BE2C (cell line): Measurements from ENCODE around the gene PTHLH.

Experiments used
- DNase-seq: peaks from one replicate; pipeline ENCODE4 v3.0.0-alpha.2; 2020
- H3K27me3 ChIP-seq: fragments of 250-450 bp; sonication (Bioruptor Pico); 2 replicates; pipeline ENCODE4 v1.5.1; 2020; ENCODE audit warnings: mild to moderate bottlenecking
- H3K36me3 ChIP-seq: fragments of 250-450 bp; sonication (Bioruptor Pico); 2 replicates; pipeline ENCODE4 v1.5.1; 2020; ENCODE audit warnings: mild to moderate bottlenecking
- H3K4me1 ChIP-seq: fragments of 250-450 bp; sonication (Bioruptor Pico); 2 replicates; pipeline ENCODE4 v1.5.1; 2020
- H3K4me3 ChIP-seq: 2 replicates; pipeline ENCODE4 v1.5.1; 2011; ENCODE audit warnings: low read depth, low read length
- H3K9me3 ChIP-seq: fragments of 250-450 bp; sonication (Bioruptor Pico); 2 replicates; pipeline ENCODE4 v1.5.1; 2020
- TF ChIP-seq, protein P1 (sequence below): IDR thresholded peaks from 2 replicates; pipeline ENCODE4 v1.5.1; 2012; ENCODE audit warnings: mild to moderate bottlenecking, low read depth, low read length

PTHLH gene

DNA sequence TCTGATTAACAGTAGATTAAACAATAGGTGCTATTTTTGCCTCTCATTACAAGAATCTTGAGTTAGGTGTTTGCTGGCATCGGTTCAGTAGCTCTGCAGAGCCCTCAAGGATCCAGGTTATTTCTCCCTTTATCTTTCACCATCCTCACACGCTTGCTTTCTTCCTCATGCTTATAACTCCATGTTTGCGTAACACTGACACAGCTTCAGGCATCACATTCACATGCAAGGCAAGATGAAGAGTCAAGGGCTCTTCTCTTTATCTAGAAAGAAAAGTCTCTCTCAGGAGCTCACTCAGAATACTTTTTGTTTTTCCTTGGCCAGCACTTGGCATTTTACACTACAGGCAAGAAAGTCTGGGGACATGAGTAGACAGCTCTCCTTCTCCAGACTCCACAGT lies 24.2 kb upstream of the PTHLH start:
- H3K4me1 ChIP-seq = no peaks in the 10 kb centered on the region
- H3K4me3 ChIP-seq = no peak overlapping the region
- H3K9me3 ChIP-seq = no peaks in the 10 kb centered on the region
- H3K27me3 ChIP-seq = peaks cover 5% of the 10 kb centered on the region; the same call in 1 of the 2 replicates
- TF ChIP-seq, protein P1, sequence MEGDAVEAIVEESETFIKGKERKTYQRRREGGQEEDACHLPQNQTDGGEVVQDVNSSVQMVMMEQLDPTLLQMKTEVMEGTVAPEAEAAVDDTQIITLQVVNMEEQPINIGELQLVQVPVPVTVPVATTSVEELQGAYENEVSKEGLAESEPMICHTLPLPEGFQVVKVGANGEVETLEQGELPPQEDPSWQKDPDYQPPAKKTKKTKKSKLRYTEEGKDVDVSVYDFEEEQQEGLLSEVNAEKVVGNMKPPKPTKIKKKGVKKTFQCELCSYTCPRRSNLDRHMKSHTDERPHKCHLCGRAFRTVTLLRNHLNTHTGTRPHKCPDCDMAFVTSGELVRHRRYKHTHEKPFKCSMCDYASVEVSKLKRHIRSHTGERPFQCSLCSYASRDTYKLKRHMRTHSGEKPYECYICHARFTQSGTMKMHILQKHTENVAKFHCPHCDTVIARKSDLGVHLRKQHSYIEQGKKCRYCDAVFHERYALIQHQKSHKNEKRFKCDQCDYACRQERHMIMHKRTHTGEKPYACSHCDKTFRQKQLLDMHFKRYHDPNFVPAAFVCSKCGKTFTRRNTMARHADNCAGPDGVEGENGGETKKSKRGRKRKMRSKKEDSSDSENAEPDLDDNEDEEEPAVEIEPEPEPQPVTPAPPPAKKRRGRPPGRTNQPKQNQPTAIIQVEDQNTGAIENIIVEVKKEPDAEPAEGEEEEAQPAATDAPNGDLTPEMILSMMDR = no peak
- no peaks in the 10 kb centered on the region for H3K36me3 ChIP-seq
- no peak for DNase-seq

DNA sequence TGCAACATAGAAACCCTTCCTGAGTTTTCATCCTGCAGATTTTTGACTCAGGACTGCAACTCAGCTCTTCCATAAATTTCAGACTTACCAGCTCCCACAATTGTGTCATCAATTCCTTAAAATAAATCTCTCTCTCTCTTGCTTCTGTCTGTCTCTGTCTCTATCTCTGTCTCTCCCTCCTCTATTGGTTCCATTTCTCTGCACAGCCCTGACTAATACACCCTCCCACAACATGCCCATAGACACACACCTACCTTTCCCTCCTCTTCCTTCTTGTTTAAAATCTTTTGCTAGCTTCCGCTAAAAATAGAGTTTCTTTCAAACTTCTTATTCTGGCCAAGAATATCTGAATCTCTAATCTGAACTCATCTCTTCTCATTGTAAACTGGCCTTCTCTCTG lies 22.9 kb upstream of the PTHLH start:
- H3K27me3 ChIP-seq = peaks cover 9% of the 10 kb centered on the region
- H3K4me1 ChIP-seq = no peaks in the 10 kb centered on the region
- TF ChIP-seq, protein P1 = no peak
- H3K4me3 ChIP-seq = no peak overlapping the region
- no peaks in the 10 kb centered on the region for H3K36me3 ChIP-seq
- DNase-seq = no peak
- no peaks in the 10 kb centered on the region for H3K9me3 ChIP-seq

DNA sequence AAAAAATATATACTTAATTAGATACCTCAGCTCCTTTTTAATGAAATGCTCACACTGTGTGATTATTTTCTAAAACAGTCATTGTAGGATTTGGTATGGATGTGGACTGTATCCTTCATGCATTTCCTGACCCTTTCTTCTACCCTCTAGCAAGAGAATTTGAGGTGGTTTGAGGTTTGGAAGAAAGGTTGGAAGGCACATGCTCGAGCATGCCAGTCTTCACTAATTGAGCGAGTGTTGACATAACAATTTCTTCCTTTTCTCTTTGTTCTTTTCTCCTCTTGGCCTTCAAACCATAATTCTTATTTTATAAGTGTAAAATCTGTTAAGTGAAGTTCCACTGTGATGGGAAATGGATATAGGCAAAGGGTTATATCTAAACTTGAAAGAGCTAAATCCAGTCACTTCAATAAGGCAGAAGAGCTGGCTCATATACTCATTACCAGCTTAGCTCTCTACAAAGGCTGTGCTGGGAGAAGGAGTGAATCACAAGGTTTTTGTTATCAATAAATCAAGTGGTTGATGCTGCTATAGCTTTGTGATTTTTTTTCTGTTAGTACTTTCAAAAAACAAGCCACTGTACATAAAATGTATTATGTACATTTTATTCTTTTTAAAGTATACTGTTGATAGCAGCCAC lies 16.2 kb upstream of the PTHLH start:
- DNase-seq = no peak
- peaks cover 6% of the 10 kb centered on the region for H3K27me3 ChIP-seq
- H3K4me1 ChIP-seq = no peaks in the 10 kb centered on the region
- H3K36me3 ChIP-seq = no peaks in the 10 kb centered on the region
- TF ChIP-seq, protein P1 = no peak
- H3K9me3 ChIP-seq = no peaks in the 10 kb centered on the region
- H3K4me3 ChIP-seq = no peak overlapping the region

DNA sequence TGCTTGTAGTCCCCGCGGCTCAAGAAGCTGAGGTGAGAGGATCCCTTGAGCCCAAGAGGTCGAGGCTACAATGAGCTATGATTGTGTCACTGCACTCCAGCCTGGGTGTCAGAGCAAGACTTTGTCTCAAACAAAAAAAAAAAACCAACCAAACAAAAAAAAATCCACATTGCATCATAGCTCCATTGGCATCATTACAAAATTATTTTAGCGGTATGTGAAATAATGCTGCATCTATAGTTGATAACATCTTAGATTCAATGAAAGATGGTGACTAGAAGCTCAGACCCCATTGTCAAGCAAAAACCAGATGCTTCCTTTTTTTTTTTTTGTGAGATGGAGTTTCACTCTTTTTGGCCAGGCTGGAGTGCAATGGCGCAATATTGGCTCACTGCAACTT lies 14.8 kb upstream of the PTHLH start:
- H3K36me3 ChIP-seq = no peaks in the 10 kb centered on the region
- H3K27me3 ChIP-seq = peaks cover 4% of the 10 kb centered on the region
- DNase-seq = no peak
- H3K9me3 ChIP-seq = no peaks in the 10 kb centered on the region
- TF ChIP-seq, protein P1 = no peak
- no peak overlapping the region for H3K4me3 ChIP-seq
- H3K4me1 ChIP-seq = no peaks in the 10 kb centered on the region

DNA sequence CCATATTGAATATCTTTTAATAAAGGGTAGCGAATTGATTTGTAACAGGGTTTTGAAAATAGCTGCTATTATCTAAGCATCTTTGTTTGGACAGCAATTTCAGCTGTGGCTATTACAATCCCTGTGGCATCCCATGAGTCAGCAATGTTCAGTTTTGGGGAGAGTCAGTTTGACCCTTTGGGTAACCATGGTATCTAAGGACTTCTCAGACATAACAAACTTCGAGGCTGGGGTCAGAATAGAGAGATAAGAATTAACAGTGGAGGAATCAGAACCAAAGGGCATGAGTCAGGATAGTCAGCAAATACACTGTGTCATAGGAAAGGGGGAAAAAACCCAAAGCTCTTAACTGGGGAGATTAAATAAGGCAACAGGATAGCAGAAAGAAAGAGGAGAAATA lies 11.7 kb upstream of the PTHLH start:
- DNase-seq = no peak
- H3K9me3 ChIP-seq = no peaks in the 10 kb centered on the region
- H3K27me3 ChIP-seq = peaks cover 4% of the 10 kb centered on the region; the same call in 1 of the 2 replicates
- no peak overlapping the region for H3K4me3 ChIP-seq
- H3K4me1 ChIP-seq = no peaks in the 10 kb centered on the region
- no peaks in the 10 kb centered on the region for H3K36me3 ChIP-seq
- TF ChIP-seq, protein P1 = no peak

DNA sequence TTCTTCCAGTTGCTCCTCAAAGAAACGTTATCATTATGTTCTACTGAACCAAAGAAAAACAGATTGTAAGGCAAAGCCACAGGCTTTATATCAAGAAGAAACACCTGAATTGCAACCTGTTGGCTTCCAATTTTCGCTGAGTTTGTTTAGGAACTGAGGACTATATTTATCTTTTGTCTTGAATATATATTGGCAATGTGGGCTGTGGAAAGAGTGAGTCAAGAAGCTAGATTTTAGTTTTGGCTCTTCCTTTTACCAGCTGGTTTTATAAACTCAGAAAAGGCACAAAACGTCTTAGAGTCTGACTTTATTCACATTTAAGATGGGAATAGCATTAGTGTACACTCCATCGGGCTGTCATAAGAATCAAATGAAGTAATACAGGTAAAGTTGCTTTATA lies 10.4 kb upstream of the PTHLH start:
- TF ChIP-seq, protein P1 = no peak
- no peaks in the 10 kb centered on the region for H3K4me1 ChIP-seq
- H3K36me3 ChIP-seq = no peaks in the 10 kb centered on the region
- no peak for DNase-seq
- H3K9me3 ChIP-seq = no peaks in the 10 kb centered on the region
- H3K4me3 ChIP-seq = no peak overlapping the region
- peaks cover 11% of the 10 kb centered on the region; the same call in 1 of the 2 replicates for H3K27me3 ChIP-seq
